Stimulated activated CD8-positive, alpha-beta memory T cell treated with anti-CD3 and anti-CD28 coated beads, Interleukin-4, amount 100 ng/mL, for 1 hour (primary cell): ENCODE data around the gene CHST3.

ENCODE experiments used
- DNase-seq, 2 donors: peaks; one replicate each; pipeline ENCODE4 v3.0.0-alpha.2; 2020; ENCODE audit warnings: low read depth in 2 of 2, low spot score in 1 of 2

The CHST3 gene

DNA sequence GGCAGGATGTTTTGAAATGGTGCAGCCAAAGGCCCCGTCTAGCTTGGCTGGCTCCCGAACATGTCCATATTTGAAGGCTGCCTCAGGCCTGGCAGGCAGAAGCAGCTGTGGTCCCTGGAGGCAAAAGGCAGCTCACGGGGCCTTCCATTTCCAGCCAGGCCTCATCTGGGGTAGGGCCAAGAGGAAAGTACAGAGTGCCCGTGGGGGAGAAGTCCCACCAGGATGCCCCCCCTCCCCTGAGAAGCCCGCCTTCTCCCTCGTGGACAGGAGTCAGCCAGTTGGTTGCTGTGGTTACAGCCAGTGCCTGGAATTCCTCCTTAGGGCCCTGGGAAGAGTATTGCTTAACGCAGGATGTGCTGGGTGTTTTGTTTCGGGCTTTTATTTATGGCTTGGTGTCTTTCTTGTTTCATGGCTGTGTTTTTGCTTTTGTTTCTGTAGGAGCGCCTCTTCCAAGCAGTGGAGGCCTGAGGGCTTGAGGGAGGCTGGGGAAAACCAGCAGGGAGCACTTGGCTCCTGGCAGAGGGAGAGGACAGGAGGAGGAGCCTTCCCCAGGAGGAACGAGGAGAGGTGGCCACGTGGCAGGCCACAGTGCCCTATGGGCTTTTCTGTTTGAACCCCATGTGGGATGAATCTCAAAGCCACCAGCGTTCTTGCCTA lies 45.4 kb downstream of the CHST3 start:
- DNase-seq, result no peak

DNA sequence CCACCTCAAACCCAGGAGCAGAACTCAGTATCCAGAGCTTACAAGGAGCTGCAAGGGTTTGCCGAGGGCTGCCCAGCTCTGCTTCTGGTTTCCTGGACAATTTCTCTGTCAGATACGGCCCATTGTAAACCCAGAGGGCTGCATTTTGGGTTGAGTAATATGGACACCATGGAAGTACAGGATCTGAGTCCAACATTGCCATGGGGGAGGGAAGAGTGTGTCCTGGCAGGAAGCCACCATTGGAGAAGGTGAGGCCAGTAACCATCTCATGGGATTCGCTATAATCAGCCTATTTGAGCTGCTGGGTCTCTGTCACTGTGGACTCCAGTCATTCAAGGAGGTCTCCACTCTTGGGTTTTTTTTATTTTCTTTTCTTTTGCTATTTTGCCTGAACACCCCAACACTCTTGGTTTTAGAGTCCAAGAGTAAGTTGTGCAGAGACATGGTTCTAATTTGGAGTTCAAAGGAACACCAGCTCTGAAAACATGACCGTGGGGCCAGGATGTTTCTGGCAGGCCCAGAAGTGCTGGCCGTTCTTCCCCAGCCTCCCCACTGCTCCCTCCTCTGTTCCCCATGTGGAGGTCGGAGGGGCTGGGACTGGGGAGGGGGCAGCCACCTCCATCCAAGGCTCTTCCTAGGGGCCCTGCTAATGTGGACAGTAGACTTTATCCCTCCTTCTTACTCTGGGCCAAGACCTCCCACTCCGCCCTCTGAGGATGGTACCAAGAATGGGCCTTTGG lies 46.2 kb downstream of the CHST3 start:
- DNase-seq, result no peak

GRCh38 chr10:72011016-72011415 lies 46.8 kb downstream of the CHST3 start:
- no peak for DNase-seq

DNA sequence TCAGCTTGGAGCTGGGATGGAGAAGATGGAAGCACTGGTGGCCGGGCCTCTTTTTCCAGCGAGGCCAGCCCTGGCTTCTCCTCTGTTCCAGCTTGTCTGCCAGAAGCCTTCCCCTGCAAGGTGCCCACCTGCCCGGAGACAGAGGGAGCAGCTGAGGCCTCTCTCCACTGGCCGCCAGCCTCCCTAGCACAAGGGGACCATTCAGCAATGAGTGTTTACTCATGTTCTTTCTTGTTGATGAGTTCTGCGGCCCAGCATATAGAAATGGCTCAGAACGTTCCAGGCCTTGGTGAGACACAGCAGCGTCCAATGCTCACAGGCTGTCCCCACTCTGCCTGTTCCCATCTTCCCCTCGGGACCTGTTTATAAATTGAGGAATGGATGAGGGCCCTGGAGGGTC lies 47.3 kb downstream of the CHST3 start:
- DNase-seq, result no peak

DNA sequence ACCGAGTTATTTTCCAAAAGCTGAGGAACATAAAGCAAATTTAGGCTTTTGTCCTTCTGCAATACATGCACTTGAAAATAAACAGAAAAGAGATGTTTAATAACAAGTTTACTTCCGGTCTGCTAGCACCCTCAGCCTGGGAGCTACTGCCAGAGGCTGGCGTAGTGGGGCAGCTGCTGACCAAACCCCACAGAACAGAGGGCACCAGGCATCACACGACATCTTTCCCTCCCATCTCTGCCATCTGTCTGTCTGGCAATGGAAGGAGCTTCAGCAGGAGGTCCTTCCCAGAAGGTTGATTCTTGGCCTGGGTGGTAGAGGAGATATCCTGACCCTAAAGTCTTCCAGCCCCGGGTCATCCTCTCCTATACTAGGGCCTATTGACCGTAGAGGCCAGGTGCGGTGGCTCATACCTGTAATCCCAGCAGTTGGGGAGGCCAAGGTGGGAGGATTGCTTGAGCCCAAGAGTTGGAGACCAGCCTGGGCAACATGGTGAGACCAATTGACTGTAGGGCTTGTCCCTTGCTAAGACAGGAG lies 47.8 kb downstream of the CHST3 start:
- DNase-seq, result no peak

- no peak for DNase-seq
These were observed 48.6 kb downstream of the CHST3 start for GRCh38 chr10:72012796-72013195.

GRCh38 chr10:72013202-72013945 lies 49.2 kb downstream of the CHST3 start:
- DNase-seq, result no peak

GRCh38 chr10:72014197-72014596 lies 50.0 kb downstream of the CHST3 start:
- DNase-seq, result no peak

DNA sequence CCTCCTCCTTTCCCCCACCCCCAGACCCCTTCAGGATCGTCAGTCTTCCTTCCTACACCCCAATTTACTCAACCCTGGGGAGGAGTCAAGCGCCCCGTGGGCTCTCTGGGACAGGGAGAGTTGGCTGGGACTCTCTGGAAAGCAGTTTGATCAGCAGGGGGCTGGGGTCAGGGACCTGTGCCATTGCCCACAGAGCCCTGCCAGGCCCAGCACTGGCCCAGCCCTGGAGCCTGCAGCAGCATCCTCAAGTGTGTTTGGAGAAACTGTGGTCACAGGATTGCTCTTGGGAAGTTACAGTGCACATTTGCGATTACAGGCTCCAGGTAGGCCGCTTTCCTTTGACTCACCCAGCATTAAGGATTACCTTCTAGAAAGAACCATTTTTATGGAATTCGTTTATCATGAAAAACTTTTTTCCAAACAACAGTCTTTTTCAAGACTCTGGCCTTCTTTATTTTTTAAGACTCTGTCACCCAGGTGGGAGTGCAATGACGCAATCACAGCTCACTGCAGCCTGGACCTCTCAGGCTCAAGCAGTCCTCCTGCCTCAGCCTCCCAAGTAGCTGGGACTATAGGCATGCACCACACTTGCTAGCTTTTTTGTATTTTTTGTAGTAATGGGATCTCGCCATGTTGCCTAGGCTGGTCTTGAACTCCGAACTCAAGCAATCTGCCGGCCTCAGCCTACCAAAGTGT lies 50.7 kb downstream of the CHST3 start:
- no peak for DNase-seq

DNA sequence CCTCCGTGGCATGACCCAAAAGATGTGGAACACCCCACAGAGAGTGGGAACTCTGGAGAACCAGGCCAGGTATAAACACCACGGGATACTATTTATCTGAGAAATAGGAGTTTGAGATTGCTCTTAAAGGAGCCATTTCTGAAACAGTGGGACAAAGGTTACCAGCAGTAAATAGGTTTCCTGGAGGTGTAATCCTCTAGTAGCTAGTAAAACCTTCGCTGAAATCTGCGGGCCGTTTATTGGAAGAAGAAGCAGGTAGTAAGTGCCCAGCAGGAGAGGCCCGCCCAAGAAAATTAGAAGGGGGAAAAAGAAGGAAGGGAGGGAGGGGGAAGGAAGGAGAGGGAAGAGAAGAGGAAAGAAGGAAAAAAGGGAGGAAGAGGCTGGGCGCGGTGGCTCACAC lies 51.6 kb downstream of the CHST3 start:
- no peak for DNase-seq

- DNase-seq, result no peak
These were observed 52.6 kb downstream of the CHST3 start for GRCh38 chr10:72016608-72017300.

DNA sequence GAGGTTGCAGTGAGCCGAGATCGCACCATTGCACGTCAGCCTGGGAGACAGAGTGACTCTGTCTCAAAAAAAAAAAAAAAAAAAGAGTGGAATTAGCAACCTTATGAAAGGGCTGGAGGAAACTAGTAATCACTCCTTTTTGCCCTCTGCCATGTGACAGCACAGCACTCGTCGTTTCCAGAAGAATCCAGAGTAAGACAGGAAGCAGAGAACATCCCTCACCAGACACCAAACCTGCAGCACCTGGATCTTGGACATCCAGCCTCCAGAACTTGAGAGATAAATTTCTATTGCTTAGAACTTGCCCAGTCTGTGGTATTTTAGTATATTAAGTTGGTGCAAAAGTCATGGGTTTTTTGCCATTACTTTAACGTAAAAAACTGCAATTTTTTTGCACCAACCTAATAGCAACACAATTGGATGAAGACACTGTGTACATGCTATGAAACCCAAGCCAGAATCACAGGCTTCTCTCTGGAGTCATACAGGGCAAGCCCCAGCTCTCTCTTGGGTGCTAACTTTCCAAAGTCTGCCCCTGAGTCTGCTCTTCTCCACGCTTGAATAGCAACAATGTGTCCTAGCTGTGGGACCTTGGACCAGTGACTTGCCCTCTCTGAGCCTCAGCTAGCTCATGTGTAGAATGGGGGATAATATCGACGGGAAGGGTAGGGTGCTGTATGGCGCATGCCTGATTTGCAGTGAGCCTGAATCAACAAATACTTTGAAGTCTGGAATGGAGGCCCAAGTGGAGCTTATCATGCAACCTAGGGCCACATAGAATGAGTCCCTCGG lies 55.1 kb downstream of the CHST3 start:
- no peak for DNase-seq

GRCh38 chr10:72020914-72021809 lies 57.0 kb downstream of the CHST3 start:
- DNase-seq, result no peak

DNA sequence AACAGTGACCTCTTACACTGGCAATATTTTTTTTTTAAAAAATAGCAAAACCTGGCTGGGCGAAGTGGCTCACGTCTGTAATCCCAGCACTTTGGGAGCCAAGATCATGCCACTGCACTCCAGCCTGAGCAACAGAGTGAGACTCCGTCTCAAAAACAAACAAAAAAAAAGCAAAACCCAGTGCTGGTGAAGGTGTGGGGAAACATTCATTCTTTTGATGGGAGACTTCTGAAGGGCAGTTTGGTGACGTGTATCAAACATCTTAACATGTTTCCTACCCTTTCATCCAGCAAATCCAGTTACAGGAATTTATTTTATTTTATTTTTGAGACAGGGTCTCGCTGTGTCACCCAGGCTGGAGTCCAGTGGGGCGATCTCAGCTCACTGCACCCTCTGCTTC lies 58.0 kb downstream of the CHST3 start:
- no peak for DNase-seq

DNA sequence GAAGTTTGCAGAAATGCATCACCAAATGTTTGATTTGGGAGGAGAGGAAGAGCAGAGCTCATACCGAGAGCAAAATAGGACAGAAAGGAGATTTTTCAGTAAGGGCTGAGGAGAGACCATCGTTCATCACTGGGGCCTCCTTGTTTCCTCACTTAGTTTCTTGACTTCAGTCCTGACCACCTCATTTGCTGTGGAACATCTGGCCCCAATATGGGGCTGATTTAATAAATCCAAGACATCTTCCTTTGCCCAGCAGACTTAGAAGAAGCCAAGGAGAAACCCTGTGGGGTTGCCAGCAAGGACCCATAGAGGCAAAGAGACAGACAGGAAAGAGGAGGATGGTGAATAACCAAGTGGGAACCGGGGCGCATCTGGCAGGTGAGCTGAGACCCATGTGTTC lies 60.4 kb downstream of the CHST3 start:
- DNase-seq, result no peak

- DNase-seq, result no peak
These were observed 61.2 kb downstream of the CHST3 start for GRCh38 chr10:72025400-72025799.

DNA sequence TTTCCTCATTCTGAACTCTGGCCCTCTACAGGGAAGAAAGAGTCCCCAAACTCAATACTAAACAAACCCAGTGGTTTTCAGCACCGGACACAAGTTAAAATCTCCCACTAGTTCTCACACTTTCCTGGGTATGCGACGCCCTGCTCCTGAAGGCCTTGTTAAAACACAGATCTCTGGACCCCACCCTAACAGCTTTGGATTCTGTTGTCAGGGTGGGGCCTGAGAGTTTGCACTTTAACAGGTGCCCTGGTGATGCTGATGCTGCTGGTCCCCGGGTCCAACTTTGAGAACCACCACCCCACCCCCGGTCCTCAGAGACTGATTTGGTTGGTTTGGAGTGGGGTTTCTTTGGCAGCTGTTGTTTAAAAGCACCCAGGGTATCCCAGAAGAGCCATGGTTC lies 61.6 kb downstream of the CHST3 start:
- no peak for DNase-seq

GRCh38 chr10:72026278-72027111 lies 62.3 kb downstream of the CHST3 start:
- no peak for DNase-seq
